H9 (cell line): ENCODE measurements around the gene RBM19. TPM values are rescaled to one million over a fixed set of nuclear protein-coding genes. Genes with fewer than 3 reads are reported as not detected.
A peak's percentile ranks its signal among the peaks of the same experiment; 100 is the strongest.

Experiments
- DNase-seq: peaks from one replicate; pipeline ENCODE4 v3.0.0-alpha.2; 2017
- H2AFZ ChIP-seq: one replicate; pipeline ENCODE4 v1.6.1; 2013; ENCODE audit warnings: mild to moderate bottlenecking, low read length, control low read depth, moderate library complexity
- H2AK5ac ChIP-seq: 2 replicates; pipeline ENCODE4 v1.6.1; 2013; ENCODE audit warnings: low read length, control low read depth, mixed read lengths; ENCODE audit not compliant: insufficient read length
- H2BK120ac ChIP-seq: one replicate; pipeline ENCODE4 v1.6.1; 2013; ENCODE audit warnings: low read depth, mild to moderate bottlenecking, low read length, control low read depth, inconsistent platforms; ENCODE audit not compliant: poor library complexity, severe bottlenecking
- H2BK12ac ChIP-seq: 2 replicates; pipeline ENCODE4 v1.6.1; 2013; ENCODE audit warnings: low read length, control low read depth, mixed read lengths, low read depth; ENCODE audit not compliant: insufficient read length
- H2BK15ac ChIP-seq: 2 replicates; pipeline ENCODE4 v1.6.1; 2013; ENCODE audit warnings: low read depth, low read length, control low read depth
- H2BK20ac ChIP-seq: one replicate; pipeline ENCODE4 v1.6.1; 2013; ENCODE audit warnings: low read depth, mild to moderate bottlenecking, low read length, control low read depth, inconsistent platforms; ENCODE audit not compliant: poor library complexity, severe bottlenecking
- H2BK5ac ChIP-seq: 2 replicates; pipeline ENCODE4 v1.6.1; 2013; ENCODE audit warnings: low read length, control low read depth, mixed read lengths; ENCODE audit not compliant: insufficient read length
- H3K14ac ChIP-seq: 2 replicates; pipeline ENCODE4 v1.6.1; 2013; ENCODE audit warnings: low read length, control low read depth; ENCODE audit not compliant: insufficient read depth
- H3K18ac ChIP-seq: 2 replicates; pipeline ENCODE4 v1.6.1; 2013; ENCODE audit warnings: low read depth, mild to moderate bottlenecking, mixed read lengths, low read length, control low read depth; ENCODE audit not compliant: insufficient read length
- H3K23ac ChIP-seq: 2 replicates; pipeline ENCODE4 v1.6.1; 2013; ENCODE audit warnings: low read length, control low read depth, mixed read lengths, low read depth; ENCODE audit not compliant: insufficient read length
- H3K23me2 ChIP-seq: 2 replicates; pipeline ENCODE4 v1.6.1; 2013; ENCODE audit warnings: low read depth, mild to moderate bottlenecking, mixed read lengths, low read length, control low read depth; ENCODE audit not compliant: insufficient read length, poor library complexity, severe bottlenecking
- H3K27ac ChIP-seq: 2 replicates; pipeline ENCODE4 v1.5.1; 2013; ENCODE audit warnings: low read length, control low read depth, mixed read lengths, low read depth; ENCODE audit not compliant: insufficient read length
- H3K27me3 ChIP-seq: 2 replicates; pipeline ENCODE4 v1.6.1; 2013; ENCODE audit warnings: low read length, control low read depth, inconsistent platforms; ENCODE audit not compliant: insufficient read depth
- H3K4ac ChIP-seq: 2 replicates; pipeline ENCODE4 v1.6.1; 2013; ENCODE audit warnings: low read depth, mild to moderate bottlenecking, control low read depth, inconsistent platforms, low read length, moderate library complexity
- H3K4me1 ChIP-seq: 2 replicates; pipeline ENCODE4 v1.6.1; 2013; ENCODE audit warnings: low read length, control low read depth, inconsistent platforms; ENCODE audit not compliant: insufficient read depth
- H3K4me2 ChIP-seq: 2 replicates; pipeline ENCODE4 v1.6.1; 2013; ENCODE audit warnings: low read length, control low read depth, mixed read lengths; ENCODE audit not compliant: insufficient read length, insufficient read depth
- H3K56ac ChIP-seq: 2 replicates; pipeline ENCODE4 v1.6.1; 2013; ENCODE audit warnings: low read depth, mild to moderate bottlenecking, mixed read lengths, low read length, control low read depth; ENCODE audit not compliant: insufficient read length
- H3K79me1 ChIP-seq: 2 replicates; pipeline ENCODE4 v1.6.1; 2013; ENCODE audit warnings: low read depth, mild to moderate bottlenecking, moderate library complexity, low read length, control low read depth, inconsistent platforms; ENCODE audit not compliant: insufficient read depth, poor library complexity, severe bottlenecking
- H3K79me2 ChIP-seq: 2 replicates; pipeline ENCODE4 v1.6.1; 2013; ENCODE audit warnings: low read length, control low read depth, inconsistent platforms; ENCODE audit not compliant: insufficient read depth
- H3K9ac ChIP-seq: 2 replicates; pipeline ENCODE4 v1.6.1; 2013; ENCODE audit warnings: low read length, control low read depth, mixed read lengths; ENCODE audit not compliant: insufficient read length; ENCODE audit errors: extremely low read depth
- H3K9me3 ChIP-seq: one replicate; pipeline ENCODE4 v1.6.1; 2013; ENCODE audit warnings: low read depth, low read length, inconsistent platforms; ENCODE audit not compliant: control insufficient read depth
- H3T11ph ChIP-seq: one replicate; pipeline ENCODE4 v1.6.1; 2013; ENCODE audit warnings: mild to moderate bottlenecking, low read length, control low read depth, inconsistent platforms
- H4K20me1 ChIP-seq: one replicate; pipeline ENCODE4 v1.6.1; 2013; ENCODE audit not compliant: control insufficient read depth, insufficient read length, insufficient read depth
- H4K5ac ChIP-seq: 2 replicates; pipeline ENCODE4 v1.6.1; 2013; ENCODE audit warnings: low read depth, mild to moderate bottlenecking, mixed read lengths, low read length, control low read depth; ENCODE audit not compliant: insufficient read length
- H4K8ac ChIP-seq: replicated peaks from 2 replicates; pipeline ENCODE4 v1.6.1; 2013; ENCODE audit warnings: low read length, control low read depth, mixed read lengths, low read depth; ENCODE audit not compliant: insufficient read length
- H4K91ac ChIP-seq: 2 replicates; pipeline ENCODE4 v1.6.1; 2013; ENCODE audit warnings: low read depth, mild to moderate bottlenecking, moderate library complexity, mixed read lengths, low read length, control low read depth; ENCODE audit not compliant: insufficient read length
- H3K27ac Mint-ChIP-seq, 3 experiments: 2 replicates in 2 of 3; 3 replicates in 1 of 3; pipeline ENCODE4 v1.8.0; 2020 to 2021; ENCODE audit warnings: mixed read lengths in 3 of 3, mild to moderate bottlenecking in 1 of 3, moderate library complexity in 1 of 3
- H3K27me3 Mint-ChIP-seq: 2 replicates; pipeline ENCODE4 v1.8.0; 2021; ENCODE audit warnings: low read depth, mild to moderate bottlenecking, moderate library complexity, mixed read lengths
- H3K36me3 Mint-ChIP-seq, 3 experiments: 2 replicates in 2 of 3; 3 replicates in 1 of 3; pipeline ENCODE4 v1.8.0; 2020 to 2021; ENCODE audit warnings: low read depth in 3 of 3, mixed read lengths in 3 of 3; ENCODE audit not compliant: insufficient read depth in 1 of 3
- H3K4me1 Mint-ChIP-seq, 2 experiments: 2 replicates each; pipeline ENCODE4 v1.8.0; 2020; ENCODE audit warnings: mixed read lengths in 2 of 2
- H3K4me3 Mint-ChIP-seq, 2 experiments: 2 replicates in 1 of 2; 3 replicates in 1 of 2; pipeline ENCODE4 v1.8.0; 2020 to 2021; ENCODE audit warnings: mild to moderate bottlenecking in 2 of 2, mixed read lengths in 2 of 2, moderate library complexity in 1 of 2
- H3K9me3 Mint-ChIP-seq, 2 experiments: 2 replicates in 1 of 2; 3 replicates in 1 of 2; pipeline ENCODE4 v1.8.0; 2020; ENCODE audit warnings: mild to moderate bottlenecking in 2 of 2, mixed read lengths in 2 of 2, moderate library complexity in 1 of 2
- WGBS: extraction: QIAGEN DNeasy Blood & Tissue Kit; methylation state at CpG from one replicate; pipeline ENCODE4 v1.1.7; 2013; ENCODE audit warnings: missing lambda C conversion rate, low lambda C conversion rate, mixed read lengths; ENCODE audit not compliant: insufficient read length; ENCODE audit errors: extremely low coverage; 5-methylcytosine and 5-hydroxymethylcytosine counted together
- total RNA-seq: library from RNA; stranded (reverse); gene quantifications from 2 replicates; pipeline ENCODE4 v1.2.1, GENCODE V29; 2021
- TF ChIP-seq, protein P1 (sequence below): fragments of 200-600 bp; sonication (generic); conservative IDR thresholded peaks from 3 replicates; pipeline ENCODE4 v1.8.0; 2021; ENCODE audit warnings: antibody characterized with exemption, mild to moderate bottlenecking

RBM19 gene
- total RNA-seq, 1 experiment from 2014 or later: 32.2 TPM

DNA sequence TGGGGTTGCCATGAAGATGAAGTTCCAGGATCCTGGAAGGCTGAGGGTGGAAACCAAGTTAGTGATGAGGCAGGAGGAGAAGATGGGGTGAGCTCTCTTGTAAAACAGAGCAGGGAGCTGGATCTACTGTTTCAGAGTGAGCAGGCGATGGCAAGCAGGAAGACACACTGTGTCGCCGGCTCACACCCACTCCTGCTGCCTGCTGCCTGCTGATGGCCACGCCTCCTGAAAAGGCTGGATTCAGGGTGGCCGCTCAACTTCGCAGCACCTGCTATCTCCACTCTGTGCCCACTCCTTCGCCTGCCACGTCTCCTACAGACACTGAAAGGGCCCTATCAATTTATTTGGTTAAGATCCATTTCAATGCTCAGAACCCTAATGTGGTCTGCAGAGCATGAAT, 96.1 kb downstream of the RBM19 start:
- no peak overlapping the region for H3K56ac ChIP-seq
- H2BK120ac ChIP-seq: no peak overlapping the region
- H4K8ac ChIP-seq: no peak overlapping the region
- no peak overlapping the region for H3K4ac ChIP-seq
- no peak overlapping the region for H2BK5ac ChIP-seq
- no peak overlapping the region for H2BK15ac ChIP-seq
- H3K79me2 ChIP-seq: no peaks in the 10 kb centered on the region
- no peak for DNase-seq
- H2AK5ac ChIP-seq: no peak overlapping the region
- H2BK20ac ChIP-seq: no peak overlapping the region
- no peaks in the 10 kb centered on the region for H3K79me1 ChIP-seq
- H3K23me2 ChIP-seq: no peaks in the 10 kb centered on the region
- Mint-ChIP-seq H3K4me1 (peaks cover 9 to 16% of the 10 kb centered on the region in 2 experiments), H3K36me3 (peaks cover 16 to 27% (median 19%) of the 10 kb centered on the region in 3 experiments; a peak in 6 of 7 replicates), H3K4me3 (no peak overlapping the region), H3K9me3 (peaks cover 0 to 2% of the 10 kb centered on the region in 2 experiments; a peak in 2 of 5 replicates), H3K27ac (peak overlapping the region in 1 of 3 experiments; percentile 78; a peak in 2 of 7 replicates), H3K27me3 (no peaks in the 10 kb centered on the region)
- no peak overlapping the region for H3K18ac ChIP-seq
- no peak overlapping the region for H4K5ac ChIP-seq
- H4K20me1 ChIP-seq: no peaks in the 10 kb centered on the region
- H3K14ac ChIP-seq: no peak overlapping the region
- no peak overlapping the region for H3K4me2 ChIP-seq
- no peaks in the 10 kb centered on the region for H3K9me3 ChIP-seq
- no peak overlapping the region for H2AFZ ChIP-seq
- H3K27me3 ChIP-seq: no peaks in the 10 kb centered on the region
- no peak overlapping the region for H3K9ac ChIP-seq
- WGBS: no CpG with 5 or more reads among the region's 8 CpGs
- no peak overlapping the region for H4K91ac ChIP-seq
- H2BK12ac ChIP-seq: no peak overlapping the region
- TF ChIP-seq, protein P1, sequence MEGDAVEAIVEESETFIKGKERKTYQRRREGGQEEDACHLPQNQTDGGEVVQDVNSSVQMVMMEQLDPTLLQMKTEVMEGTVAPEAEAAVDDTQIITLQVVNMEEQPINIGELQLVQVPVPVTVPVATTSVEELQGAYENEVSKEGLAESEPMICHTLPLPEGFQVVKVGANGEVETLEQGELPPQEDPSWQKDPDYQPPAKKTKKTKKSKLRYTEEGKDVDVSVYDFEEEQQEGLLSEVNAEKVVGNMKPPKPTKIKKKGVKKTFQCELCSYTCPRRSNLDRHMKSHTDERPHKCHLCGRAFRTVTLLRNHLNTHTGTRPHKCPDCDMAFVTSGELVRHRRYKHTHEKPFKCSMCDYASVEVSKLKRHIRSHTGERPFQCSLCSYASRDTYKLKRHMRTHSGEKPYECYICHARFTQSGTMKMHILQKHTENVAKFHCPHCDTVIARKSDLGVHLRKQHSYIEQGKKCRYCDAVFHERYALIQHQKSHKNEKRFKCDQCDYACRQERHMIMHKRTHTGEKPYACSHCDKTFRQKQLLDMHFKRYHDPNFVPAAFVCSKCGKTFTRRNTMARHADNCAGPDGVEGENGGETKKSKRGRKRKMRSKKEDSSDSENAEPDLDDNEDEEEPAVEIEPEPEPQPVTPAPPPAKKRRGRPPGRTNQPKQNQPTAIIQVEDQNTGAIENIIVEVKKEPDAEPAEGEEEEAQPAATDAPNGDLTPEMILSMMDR: no peak
- no peak overlapping the region for H3K27ac ChIP-seq
- H3K23ac ChIP-seq: no peak overlapping the region
- no peak overlapping the region for H3T11ph ChIP-seq
- H3K4me1 ChIP-seq: no peaks in the 10 kb centered on the region
